NCI-H2196 treated with DMSO at 0.1 percent for 48 hours (cell line): Measurements from ENCODE around the gene ADAT3.
"Not testable (repeated sequence)": the region's sequence is repeated elsewhere in the genome, so short reads cannot be mapped to it uniquely, and the experiment has no call there.

Experiments
- DNase-seq: peaks from one replicate; lab custom pipeline; 2025; ENCODE audit not compliant: unreplicated experiment; lab: John Stamatoyannopoulos, UW

The ADAT3 gene

GRCh38 chr19:1882786-1883692 is 22.2 kb upstream of the ADAT3 start:
- DNase-seq = no peak

- DNase-seq = no peak
Observed at GRCh38 chr19:1883784-1884183, 21.4 kb upstream of the ADAT3 start.

DNA sequence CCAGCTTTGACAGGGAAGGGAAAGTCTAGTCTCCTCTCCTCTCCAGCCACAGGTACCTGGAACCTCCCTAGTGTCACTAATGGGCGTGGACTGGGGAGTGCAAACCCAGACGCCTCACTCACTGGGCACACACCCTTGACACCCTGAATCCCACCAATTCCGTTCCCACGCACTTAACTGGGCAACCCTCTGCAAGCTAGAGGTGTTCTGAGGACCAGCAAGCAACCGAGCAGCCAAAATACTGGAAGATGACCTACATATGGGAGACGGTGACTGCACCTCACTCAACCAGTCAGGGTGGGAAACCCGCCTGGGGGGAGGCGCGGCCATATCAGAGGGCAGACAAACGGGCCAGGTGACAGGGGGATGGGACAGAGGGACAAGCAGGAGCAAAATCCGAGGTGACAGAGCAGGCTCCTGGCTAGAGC is 20.9 kb upstream of the ADAT3 start:
- DNase-seq = no peak

GRCh38 chr19:1884719-1885334 is 20.4 kb upstream of the ADAT3 start:
- DNase-seq = no peak

DNA sequence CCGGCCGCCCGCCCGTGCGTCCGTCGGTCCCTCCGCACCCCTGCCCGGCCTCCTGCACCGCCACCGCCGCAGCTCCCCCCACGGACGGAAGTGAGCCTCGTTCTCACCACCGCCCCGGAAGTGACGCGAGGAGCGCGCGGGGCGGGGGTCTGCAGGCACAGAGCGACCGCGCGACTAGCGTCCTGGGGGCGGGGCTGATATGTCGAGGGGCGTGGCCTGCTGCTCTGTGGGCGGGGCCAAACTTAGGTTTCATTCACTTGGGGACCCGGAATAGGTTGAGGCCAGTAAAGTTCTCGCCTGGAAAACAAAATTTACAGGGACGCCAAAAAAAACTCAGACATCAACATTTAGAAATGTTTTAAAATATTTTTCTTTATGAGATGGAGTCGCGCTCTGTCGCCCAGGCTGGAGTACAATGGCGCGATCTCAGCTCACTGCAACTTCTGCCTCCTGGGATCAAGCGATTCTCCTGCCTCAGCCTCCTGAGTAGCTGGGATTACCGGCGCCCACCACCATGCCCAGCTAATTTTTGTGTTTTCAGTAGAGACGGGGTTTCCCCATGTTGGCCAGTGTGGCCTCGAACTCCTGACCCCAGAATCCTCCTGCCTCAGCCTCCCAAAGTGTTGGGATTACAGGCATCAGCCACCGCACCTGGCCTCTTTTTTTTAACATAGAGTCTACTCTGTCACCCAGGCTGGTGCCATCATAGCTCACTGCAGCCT is 19.6 kb upstream of the ADAT3 start, which contains the start of gene ABHD17A:
TSS of gene ABHD17A (minus strand) at position 99 of the 722 bp plus-strand sequence. CDS start 3,930 bp downstream, outside the sequence.
- DNase-seq = peak; percentile 77

DNA sequence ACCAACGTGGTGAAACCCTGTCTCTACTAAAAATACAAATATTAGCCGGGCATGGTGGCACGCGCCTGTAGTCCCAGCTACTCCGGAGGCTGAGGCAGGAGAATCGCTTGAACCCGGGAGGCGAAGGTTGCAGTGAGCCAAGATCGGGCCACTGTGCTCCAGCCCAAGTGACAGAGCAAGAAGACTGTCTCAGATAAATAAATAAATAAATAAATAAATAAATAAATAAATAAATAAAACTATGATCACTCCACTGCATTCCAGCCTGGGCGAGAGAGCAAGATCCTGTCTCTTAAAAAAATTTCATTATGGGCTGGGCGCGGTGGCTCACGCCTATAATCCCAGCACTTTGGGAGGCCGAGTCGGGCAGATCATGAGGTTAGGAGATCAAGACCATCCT is 18.8 kb upstream of the ADAT3 start:
- not testable (repeated sequence) for DNase-seq

- no peak for DNase-seq
Observed at GRCh38 chr19:1888385-1888784, 16.8 kb upstream of the ADAT3 start.

DNA sequence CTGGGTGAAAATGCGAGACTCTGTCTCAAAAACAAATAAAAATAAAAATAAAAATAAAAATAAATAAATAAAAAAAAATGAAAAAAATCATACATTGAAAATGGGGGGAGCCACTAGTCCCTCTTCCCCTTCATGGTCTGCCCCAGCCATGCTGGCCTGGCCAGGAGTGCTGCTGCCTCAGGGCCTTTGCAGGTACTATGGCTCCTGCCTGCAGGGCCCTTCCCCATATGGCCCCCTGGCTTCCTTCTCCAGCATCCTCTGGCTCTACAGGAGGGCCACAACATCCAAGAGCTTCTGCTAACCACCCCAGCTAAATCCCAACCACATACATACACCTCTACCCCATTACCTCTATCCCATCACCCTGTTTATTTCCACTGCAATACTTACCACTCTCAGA is 15.3 kb upstream of the ADAT3 start:
- no peak for DNase-seq

GRCh38 chr19:1893791-1894190 is 11.4 kb upstream of the ADAT3 start:
- DNase-seq = no peak

GRCh38 chr19:1896508-1896907 is 8.7 kb upstream of the ADAT3 start:
- no peak for DNase-seq

DNA sequence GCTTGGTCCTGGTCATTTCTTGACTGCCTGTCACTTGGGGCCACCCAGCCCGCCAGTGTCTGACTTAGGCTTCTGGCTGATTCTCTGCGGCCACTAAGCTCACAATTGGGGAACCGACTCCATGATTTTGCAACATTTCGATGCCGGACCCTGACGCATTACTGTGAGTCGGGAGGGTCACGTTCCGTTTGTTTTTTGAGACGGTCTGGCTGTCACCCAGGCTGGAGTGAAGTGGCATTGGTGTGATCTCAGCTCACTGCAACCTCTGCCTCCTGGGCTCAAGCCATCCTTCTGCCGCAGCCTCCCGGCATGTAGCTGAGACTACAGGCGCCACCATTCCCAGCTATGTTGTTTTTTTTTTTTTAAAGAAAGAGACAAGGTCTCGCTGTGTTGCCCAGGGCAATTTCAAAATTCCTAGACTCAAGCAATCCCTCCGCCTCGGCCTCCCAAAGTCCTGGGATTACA is 3.2 kb upstream of the ADAT3 start:
- no peak for DNase-seq

DNA sequence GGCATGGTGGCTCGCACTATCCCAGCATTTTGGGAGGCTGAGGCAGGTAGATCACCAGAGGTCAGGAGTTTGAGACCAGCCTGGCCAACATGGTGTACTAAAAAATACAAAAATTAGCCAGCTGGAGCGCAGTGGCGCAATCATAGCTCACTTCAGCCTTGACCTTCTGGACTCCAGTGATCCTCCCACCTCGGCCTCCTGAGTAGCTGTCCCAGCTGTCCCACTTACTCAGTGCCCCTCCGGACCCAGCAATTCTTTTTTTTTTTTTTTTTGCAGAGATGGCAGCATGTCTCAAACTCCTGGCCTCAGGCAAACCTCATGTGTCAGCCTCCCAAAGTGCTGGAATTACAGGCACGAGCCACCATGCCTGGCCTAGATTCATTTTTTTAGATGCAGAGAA is 2.3 kb upstream of the ADAT3 start:
- DNase-seq = no peak

- no peak for DNase-seq
Observed at GRCh38 chr19:1904860-1905109, 414 bp upstream of the ADAT3 start.

DNA sequence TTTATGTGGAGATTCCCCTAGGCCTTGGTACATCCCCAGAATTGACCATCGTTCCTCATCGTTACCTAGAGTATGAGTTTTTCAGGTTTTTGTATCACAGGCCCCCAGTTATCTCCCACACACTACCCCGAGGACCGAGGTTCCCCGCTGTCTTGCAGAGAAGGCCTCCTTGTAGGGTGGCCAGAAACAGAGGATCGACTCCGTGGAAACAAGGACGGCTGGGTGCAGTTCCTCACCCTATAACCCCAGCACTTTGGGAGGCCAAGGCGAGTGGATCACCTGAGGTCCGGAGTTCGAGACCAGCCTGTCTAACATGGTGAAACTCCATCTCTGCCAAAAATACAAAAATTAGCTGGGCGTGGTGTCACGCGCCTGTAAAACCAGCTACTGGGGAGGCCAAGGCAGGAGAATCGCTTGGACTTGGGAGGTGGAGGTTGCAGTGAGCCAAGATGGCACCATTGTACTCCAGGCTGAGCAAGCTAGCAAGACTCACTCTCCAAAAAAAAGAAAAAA is 720 bp downstream of the ADAT3 start:
- no peak for DNase-seq

DNA sequence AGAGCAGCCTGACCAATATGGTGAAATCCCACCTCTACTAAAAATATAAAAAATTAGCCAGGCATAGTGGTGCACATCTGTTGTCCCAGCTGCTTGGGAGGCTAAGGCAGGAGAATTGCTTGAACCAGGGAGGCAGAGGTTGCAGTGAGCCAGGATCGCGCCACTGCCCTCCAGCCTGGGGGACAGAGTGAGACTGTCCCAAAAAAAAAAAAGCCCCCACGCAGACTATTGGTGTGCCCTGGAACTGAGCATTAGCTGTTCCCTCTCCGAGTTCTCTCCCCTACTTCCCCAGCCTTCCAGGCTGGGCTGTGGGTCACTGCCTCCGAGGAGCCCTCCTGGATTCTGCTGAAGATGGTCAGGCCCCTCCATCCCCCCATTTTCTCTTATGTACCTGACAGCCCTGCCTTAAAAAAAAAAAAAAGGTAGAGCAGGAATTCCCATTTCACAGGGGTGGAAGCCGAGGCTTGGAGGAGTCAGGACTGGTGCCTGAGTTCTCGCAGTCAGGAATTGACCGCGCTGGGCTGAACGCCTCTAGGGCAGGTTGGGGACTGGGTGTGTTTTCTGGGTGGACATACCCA is 1.9 kb downstream of the ADAT3 start:
- no peak for DNase-seq

GRCh38 chr19:1907563-1908363 is 2.6 kb downstream of the ADAT3 start:
- no peak for DNase-seq

DNA sequence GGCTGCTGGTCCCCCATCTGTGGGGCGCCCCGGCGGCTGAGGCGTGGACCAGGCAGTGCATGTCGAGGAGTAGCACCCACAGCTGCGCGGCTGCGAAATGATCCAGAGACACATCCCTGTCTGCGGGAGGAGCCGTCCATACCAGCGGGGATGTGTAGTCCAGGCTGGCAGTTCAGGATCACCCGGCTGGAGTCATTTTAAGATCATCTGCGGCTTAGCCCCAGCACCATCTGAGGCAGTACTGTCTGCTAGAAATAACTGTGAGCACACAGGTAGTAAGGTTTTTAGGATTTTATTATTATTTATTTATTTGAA is 3.1 kb downstream of the ADAT3 start:
- DNase-seq = no peak

GRCh38 chr19:1909761-1910080 is 4.5 kb downstream of the ADAT3 start:
- DNase-seq = no peak

GRCh38 chr19:1910177-1910576 is 5.0 kb downstream of the ADAT3 start:
- no peak for DNase-seq

- no peak for DNase-seq
Observed at GRCh38 chr19:1911098-1911497, 5.9 kb downstream of the ADAT3 start.

- no peak for DNase-seq
Observed at GRCh38 chr19:1911995-1912394, 6.8 kb downstream of the ADAT3 start.
